GM12878 (cell line): Measurements from ENCODE around the gene LRP1B. TPM values are rescaled to one million over a fixed set of nuclear protein-coding genes. Genes with fewer than 3 reads are reported as not detected.
"Not testable (repeated sequence)": the region's sequence is repeated elsewhere in the genome, so short reads cannot be mapped to it uniquely, and the experiment has no call there.

Experiments used
- ATAC-seq: fragments of 200-7000 bp; cut with Tn5 transposase; 3 replicates; pipeline ENCODE4 v1.9.1; 2020; ENCODE audit warnings: mild to moderate bottlenecking, moderate library complexity
- BruUV-seq: library from RNA; stranded (reverse); fragments of 400-500 nt; replicated peaks from 2 replicates; lab custom pipeline; 2021; lab: Mats Ljungman, UMichigan
- CTCF ChIA-PET: fragments of 300-600 bp; sonication (Branson Sonifier 250); formaldehyde crosslinking; extraction: SDS; loops from one replicate; lab custom pipeline; 2021; ENCODE audit warnings: inconsistent platforms; lab: Yijun Ruan, JAX
- POLR2A ChIA-PET: fragments of 350-600 bp; formaldehyde crosslinking; extraction: SDS; loops from one replicate; lab custom pipeline; 2021; ENCODE audit warnings: inconsistent platforms; lab: Charles Lee
- RAD21 ChIA-PET: fragments of 300-600 bp; sonication (Branson Sonifier 250); formaldehyde crosslinking; loops from one replicate; lab custom pipeline; 2023; ENCODE audit warnings: antibody characterized with exemption; ENCODE audit not compliant: unreplicated experiment; lab: Charles Lee
- SMC1A ChIA-PET: fragments of 300-600 bp; sonication (Branson Sonifier 250); formaldehyde crosslinking; loops from one replicate; lab custom pipeline; 2023; ENCODE audit not compliant: unreplicated experiment, uncharacterized antibody; lab: Charles Lee
- DNase-seq: peaks from one replicate; pipeline ENCODE4 v3.0.0-alpha.2; 2011; ENCODE audit warnings: low read depth, low spot score
- FAIRE-seq: peaks from 3 replicates; lab custom pipeline; 2011; peaks lifted over from hg19 to GRCh38; lab: Jason Lieb, UNC
- H2AFZ ChIP-seq: 2 replicates; pipeline ENCODE4 v1.6.0; 2011; ENCODE audit warnings: low read depth, low read length, control low read depth; ENCODE audit not compliant: control insufficient read depth
- H3K27ac ChIP-seq: 2 replicates; pipeline ENCODE4 v1.5.1; 2011; ENCODE audit warnings: control low read depth; ENCODE audit not compliant: control insufficient read depth, insufficient read depth
- H3K27me3 ChIP-seq, 2 experiments: replicated peaks in 1 of 2; 2 replicates each; pipeline versions ENCODE4 v1.6.0 to v1.6.1; 2011; ENCODE audit warnings: low read length in 1 of 2; ENCODE audit not compliant: control insufficient read depth in 2 of 2, insufficient read depth in 2 of 2
- H3K36me3 ChIP-seq, 2 experiments: 2 replicates each; pipeline ENCODE4 v1.5.1; 2011; ENCODE audit warnings: low read length in 1 of 2; ENCODE audit not compliant: control insufficient read depth in 2 of 2, insufficient read depth in 2 of 2
- H3K4me1 ChIP-seq: 2 replicates; pipeline ENCODE4 v1.6.1; 2011; ENCODE audit warnings: mild to moderate bottlenecking, low read length, moderate library complexity, mixed read lengths; ENCODE audit not compliant: control insufficient read depth, insufficient read depth
- H3K4me2 ChIP-seq: 2 replicates; pipeline ENCODE4 v1.6.0; 2011; ENCODE audit warnings: control low read depth; ENCODE audit not compliant: control insufficient read depth, insufficient read depth
- H3K4me3 ChIP-seq: fragments of 200-600 bp; sonication (generic); 2 replicates; pipeline ENCODE4 v1.5.1; 2016
- H3K79me2 ChIP-seq: 2 replicates; pipeline ENCODE4 v1.6.0; 2011; ENCODE audit warnings: low read length; ENCODE audit not compliant: control insufficient read depth, insufficient read depth
- H3K9ac ChIP-seq: 2 replicates; pipeline ENCODE4 v1.8.0; 2011; ENCODE audit warnings: low read length, control low read depth, mixed read lengths; ENCODE audit not compliant: control insufficient read depth, insufficient read depth
- H3K9me3 ChIP-seq: replicated peaks from 3 replicates; pipeline ENCODE4 v1.5.1; 2011; ENCODE audit warnings: mild to moderate bottlenecking, low read length; ENCODE audit not compliant: control insufficient read depth, insufficient read depth
- H4K20me1 ChIP-seq: 2 replicates; pipeline ENCODE4 v1.6.0; 2011; ENCODE audit not compliant: control insufficient read depth, insufficient read depth
- EED ChIP-seq: sonication (generic); IDR thresholded peaks from 2 replicates; pipeline ENCODE4 v1.6.1; 2016; ENCODE audit warnings: antibody characterized with exemption, low read depth
- NFYB ChIP-seq: IDR thresholded peaks from 2 replicates; pipeline ENCODE4 v1.6.1; 2011; ENCODE audit warnings: low read depth, mild to moderate bottlenecking, low read length, improper control_type of control experiment, moderate library complexity; ENCODE audit not compliant: insufficient read depth
- PKNOX1 ChIP-seq: fragments of 450-650 bp; IDR thresholded peaks from 2 replicates; pipeline ENCODE4 v1.6.1; 2016; ENCODE audit warnings: mild to moderate bottlenecking
- ZNF207 ChIP-seq: fragments of 450-650 bp; IDR thresholded peaks from 2 replicates; pipeline ENCODE4 v1.6.1; 2014; ENCODE audit warnings: antibody characterized with exemption, mild to moderate bottlenecking, borderline replicate concordance
- WGBS: methylation state at CpG from one replicate; pipeline ENCODE4 v1.1.6; 2016; ENCODE audit warnings: low lambda C conversion rate; ENCODE audit not compliant: insufficient replicate concordance, insufficient coverage; ENCODE audit errors: missing lambda C conversion rate; 5-methylcytosine and 5-hydroxymethylcytosine counted together
- in situ Hi-C: fragments of 300-500 bp; cut with MboI; formaldehyde crosslinking; loops from 9 replicates; pipeline ENCODE4 v1.14.3; 2018; ENCODE audit warnings: mixed read lengths
- intact Hi-C: fragments of 100-400 bp; cut with micrococcal nuclease; formaldehyde crosslinking; loops from one replicate; pipeline ENCODE4 v1.14.2; 2022; ENCODE audit not compliant: unreplicated experiment
- polyA plus RNA-seq, 11 experiments: library from polyadenylated mRNA; depleted of rRNA in 4 of 11; unstranded in 6 of 11; stranded (reverse) in 5 of 11; fragments of >200 nt; fragmentation: Nextera tagmentation in 4 of 11; fragmentation: Illumina TruSeq in 1 of 11; extraction: Ambion mirVana in 4 of 11; extraction: Trizol in 1 of 11; gene quantifications; 1 replicate in 1 of 11; 2 replicates in 10 of 11; pipeline versions ENCODE4 v1.2.1 to v1.2.3, GENCODE V29; 2011 to 2016; ENCODE audit warnings: inconsistent platforms in 2 of 11, missing spikeins in 2 of 11, low read depth in 1 of 11
- total RNA-seq, 4 experiments: library from RNA; depleted of rRNA in 3 of 4; stranded (reverse); fragments of >200 nt in 3 of 4; fragmentation: Illumina TruSeq in 1 of 4; extraction: Trizol in 1 of 4; gene quantifications; 2 replicates each; pipeline versions ENCODE4 v1.2.1 to v1.2.3, GENCODE V29; 2013 to 2021
- TF ChIP-seq, protein P1 (sequence below): fragments of 450-650 bp; IDR thresholded peaks from 2 replicates; pipeline ENCODE4 v1.6.1; 2016; ENCODE audit warnings: mild to moderate bottlenecking

Gene LRP1B
- total and polyA plus RNA-seq, 10 of the 15 experiments (the other 5 are each of a cell fraction or from before 2014, with no cell fraction given) = under 0.01 to 0.06 (median 0.03) TPM; not detected in 5

DNA sequence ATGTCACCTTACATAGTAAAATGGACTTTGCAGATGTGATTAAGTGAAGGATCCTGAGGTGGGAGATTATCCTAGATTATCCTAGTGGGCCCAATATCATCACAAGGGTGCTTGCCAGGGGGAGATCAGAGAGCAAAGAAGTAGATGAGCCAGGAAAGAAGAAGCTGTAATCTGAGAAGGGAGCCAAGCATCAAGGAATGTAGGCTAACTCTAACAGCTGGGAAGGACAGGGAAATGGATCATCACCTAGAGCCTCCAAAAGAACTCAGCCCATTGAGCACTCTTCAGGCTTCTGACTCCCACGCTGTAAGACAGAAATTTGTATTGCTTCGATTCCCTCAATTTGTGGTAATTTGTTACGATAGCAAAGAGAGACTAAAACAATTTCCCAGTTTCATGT lies 309.9 kb downstream of the LRP1B start (continued):
- TF ChIP-seq, protein P1, sequence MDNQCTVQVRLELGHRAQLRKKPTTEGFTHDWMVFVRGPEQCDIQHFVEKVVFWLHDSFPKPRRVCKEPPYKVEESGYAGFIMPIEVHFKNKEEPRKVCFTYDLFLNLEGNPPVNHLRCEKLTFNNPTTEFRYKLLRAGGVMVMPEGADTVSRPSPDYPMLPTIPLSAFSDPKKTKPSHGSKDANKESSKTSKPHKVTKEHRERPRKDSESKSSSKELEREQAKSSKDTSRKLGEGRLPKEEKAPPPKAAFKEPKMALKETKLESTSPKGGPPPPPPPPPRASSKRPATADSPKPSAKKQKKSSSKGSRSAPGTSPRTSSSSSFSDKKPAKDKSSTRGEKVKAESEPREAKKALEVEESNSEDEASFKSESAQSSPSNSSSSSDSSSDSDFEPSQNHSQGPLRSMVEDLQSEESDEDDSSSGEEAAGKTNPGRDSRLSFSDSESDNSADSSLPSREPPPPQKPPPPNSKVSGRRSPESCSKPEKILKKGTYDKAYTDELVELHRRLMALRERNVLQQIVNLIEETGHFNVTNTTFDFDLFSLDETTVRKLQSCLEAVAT = no peak
- TF ChIP-seq ZNF207 (no peak), EED (no peak), PKNOX1 (no peak), NFYB (no peak)
- TF ChIP-seq, all 136 proteins: peak for 0

DNA sequence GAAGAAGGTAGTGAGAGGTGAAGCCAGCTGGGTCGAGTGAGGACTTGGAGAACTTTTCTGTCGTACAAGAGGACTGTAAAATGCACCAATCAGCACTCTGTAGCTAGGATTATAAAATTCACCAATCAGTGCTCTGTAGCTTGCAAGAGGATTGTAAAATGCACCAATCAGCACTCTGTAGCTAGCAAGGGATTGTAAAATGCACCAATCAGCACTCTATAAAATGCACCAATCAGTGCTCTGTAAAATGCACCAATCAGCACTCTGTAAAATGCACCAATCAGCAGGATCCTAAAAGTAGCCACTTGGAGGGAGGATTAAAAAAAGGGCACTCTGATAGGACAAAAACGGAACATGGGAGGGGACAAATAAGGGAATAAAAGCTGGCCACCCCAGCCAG lies 315.5 kb downstream of the LRP1B start:
- H3K79me2 ChIP-seq, intact Hi-C loops, RAD21 ChIA-PET, DNase-seq, H3K36me3 ChIP-seq, H3K9me3 ChIP-seq, H3K27ac ChIP-seq, H3K4me3 ChIP-seq, in situ Hi-C loops, H3K27me3 ChIP-seq, POLR2A ChIA-PET, FAIRE-seq, H2AFZ ChIP-seq, CTCF ChIA-PET, H3K4me1 ChIP-seq, H4K20me1 ChIP-seq, BruUV-seq, SMC1A ChIA-PET, H3K4me2 ChIP-seq, ATAC-seq, H3K9ac ChIP-seq: not testable (repeated sequence)
- 0% methylated on average over 3 of the region's 3 CpGs for WGBS
